Activated CD4-positive, alpha-beta T cell treated with anti-CD3 and anti-CD28 coated beads for 48 hours (primary cell): Measurements from ENCODE around the gene C14orf93.
A peak's percentile ranks its signal among the peaks of the same experiment; 100 is the strongest.

Experiments
- DNase-seq: peaks from one replicate; pipeline ENCODE4 v3.0.0-alpha.2; 2020

C14orf93 gene

GRCh38 chr14:23009939-23010726 is at the start of gene C14orf93:
Gene C14orf93 (minus strand): TSS chr14:23010143. CDS start chr14:22999023, 11,120 bp downstream.
- peak; percentile 89 for DNase-seq

- no peak for DNase-seq
Observed at GRCh38 chr14:23058654-23059504, 48.9 kb upstream of the C14orf93 start.

- DNase-seq: peak; percentile 92
Observed at GRCh38 chr14:23057757-23058653, 48.1 kb upstream of the C14orf93 start.

GRCh38 chr14:23056956-23057756 is 47.2 kb upstream of the C14orf93 start, which contains the start of gene CDH24:
Gene CDH24 (minus strand): TSS chr14:23057520. CDS start chr14:23055733, 1,787 bp downstream.
- DNase-seq: peak; percentile 77

- DNase-seq: peak; percentile 75
Observed at GRCh38 chr14:23056145-23056955, 46.4 kb upstream of the C14orf93 start.

- no peak for DNase-seq
Observed at GRCh38 chr14:23055621-23056144, 45.7 kb upstream of the C14orf93 start.

- no peak for DNase-seq
Observed at GRCh38 chr14:23055147-23055550, 45.2 kb upstream of the C14orf93 start.

GRCh38 chr14:23054000-23054811 is 44.3 kb upstream of the C14orf93 start:
- DNase-seq: peak; percentile 60

GRCh38 chr14:23053426-23053825 is 43.5 kb upstream of the C14orf93 start:
- DNase-seq: no peak

- DNase-seq: no peak
Observed at GRCh38 chr14:23052671-23053070, 42.7 kb upstream of the C14orf93 start.

GRCh38 chr14:23052182-23052623 is 42.3 kb upstream of the C14orf93 start:
- no peak for DNase-seq

- DNase-seq: no peak
Observed at GRCh38 chr14:23051141-23052057, 41.5 kb upstream of the C14orf93 start.

- no peak for DNase-seq
Observed at GRCh38 chr14:23049011-23049410, 39.1 kb upstream of the C14orf93 start.

GRCh38 chr14:23047751-23048693 is 38.1 kb upstream of the C14orf93 start:
- DNase-seq: no peak

GRCh38 chr14:23047034-23047634 is 37.2 kb upstream of the C14orf93 start:
- DNase-seq: no peak

GRCh38 chr14:23045419-23046357 is 35.7 kb upstream of the C14orf93 start:
- no peak for DNase-seq
